Measurements from ENCODE around the gene NSMCE1.
"Not testable (repeated sequence)": the region's sequence is repeated elsewhere in the genome, so short reads cannot be mapped to it uniquely, and the experiment has no call there.

The NSMCE1 gene

GRCh38 chr16:27210174-27210573 lies 58.4 kb downstream of the NSMCE1 start:
- Histone ChIP-seq H3K36me3 (ENCODE audit: control insufficient read depth in 4 of 4, insufficient read depth in 4 of 4, low read length in 3 of 4) (peaks cover 0 to 38% (median 18%) of the 10 kb centered on the region in 4 experiments), H3K4me3 (ENCODE audit: control insufficient read depth in 1 of 7, extremely low read depth in 1 of 7, insufficient read depth in 4 of 7, low read depth in 2 of 7, low read length in 6 of 7) (no peak overlapping the region), H3K27ac (ENCODE audit: insufficient read depth in 1 of 2, low read depth in 1 of 2, low read length in 2 of 2, poor library complexity in 1 of 2, severe bottlenecking in 2 of 2) (no peak overlapping the region), H3K9me3 (ENCODE audit: control extremely low read depth in 1 of 5, control insufficient read depth in 4 of 5, insufficient read depth in 2 of 5, low read depth in 1 of 5, low read length in 4 of 5) (no peaks in the 10 kb centered on the region), H3K27me3 (replicated peaks in 2 of 5; ENCODE audit: control insufficient read depth in 4 of 5, insufficient read depth in 5 of 5, low read length in 4 of 5) (no peaks in the 10 kb centered on the region), H3K4me1 (ENCODE audit: control extremely low read depth in 1 of 4, control insufficient read depth in 4 of 4, insufficient read depth in 4 of 4, low read length in 3 of 4) (no peaks in the 10 kb centered on the region)
- POLR2A ChIA-PET = no interaction called here
- DNase-seq = no peak
- 96% methylated on average over 14 of the region's 17 CpGs for WGBS (ENCODE audit: insufficient coverage)
- CTCF ChIA-PET = interaction anchor here (0.7 to 4.2 kb wide), 3 partner anchors 12 to 31 kb away, joined by 3 to 15 read pairs (median 8); no protein-coding TSS in a partner anchor

GRCh38 chr16:27209591-27209990 lies 59.0 kb downstream of the NSMCE1 start:
- Histone ChIP-seq H3K4me1 (ENCODE audit: control extremely low read depth in 1 of 4, control insufficient read depth in 4 of 4, insufficient read depth in 4 of 4, low read length in 3 of 4) (peaks cover 0 to 4% (median under 1%) of the 10 kb centered on the region in 4 experiments), H3K9me3 (ENCODE audit: control extremely low read depth in 1 of 5, control insufficient read depth in 4 of 5, insufficient read depth in 2 of 5, low read depth in 1 of 5, low read length in 4 of 5) (no peaks in the 10 kb centered on the region), H3K4me3 (ENCODE audit: control insufficient read depth in 1 of 7, extremely low read depth in 1 of 7, insufficient read depth in 4 of 7, low read depth in 2 of 7, low read length in 6 of 7) (no peak overlapping the region), H3K27ac (ENCODE audit: insufficient read depth in 1 of 2, low read depth in 1 of 2, low read length in 2 of 2, poor library complexity in 1 of 2, severe bottlenecking in 2 of 2) (no peak overlapping the region), H3K36me3 (ENCODE audit: control insufficient read depth in 4 of 4, insufficient read depth in 4 of 4, low read length in 3 of 4) (peaks cover 0 to 34% (median 15%) of the 10 kb centered on the region in 4 experiments), H3K27me3 (replicated peaks in 2 of 5; ENCODE audit: control insufficient read depth in 4 of 5, insufficient read depth in 5 of 5, low read length in 4 of 5) (no peaks in the 10 kb centered on the region)
- WGBS (ENCODE audit: insufficient coverage) = 94% methylated on average over 7 of the region's 8 CpGs
- no peak for DNase-seq
- ChIA-PET POLR2A (no interaction called here), CTCF (interaction anchor here (0.7 to 4.2 kb wide), 4 partner anchors 13 to 30 kb away, joined by 3 to 15 read pairs (median 6); no protein-coding TSS in a partner anchor)

- Histone ChIP-seq H3K36me3 (ENCODE audit: control insufficient read depth in 4 of 4, insufficient read depth in 4 of 4, low read length in 3 of 4) (peaks cover 0 to 26% (median 13%) of the 10 kb centered on the region in 4 experiments), H3K4me3 (ENCODE audit: control insufficient read depth in 1 of 7, extremely low read depth in 1 of 7, insufficient read depth in 4 of 7, low read depth in 2 of 7, low read length in 6 of 7) (no peak overlapping the region), H3K27me3 (replicated peaks in 2 of 5; ENCODE audit: control insufficient read depth in 4 of 5, insufficient read depth in 5 of 5, low read length in 4 of 5) (no peaks in the 10 kb centered on the region), H3K4me1 (ENCODE audit: control extremely low read depth in 1 of 4, control insufficient read depth in 4 of 4, insufficient read depth in 4 of 4, low read length in 3 of 4) (peaks cover 0 to 11% (median 8%) of the 10 kb centered on the region in 4 experiments), H3K9me3 (ENCODE audit: control extremely low read depth in 1 of 5, control insufficient read depth in 4 of 5, insufficient read depth in 2 of 5, low read depth in 1 of 5, low read length in 4 of 5) (no peaks in the 10 kb centered on the region), H3K27ac (ENCODE audit: insufficient read depth in 1 of 2, low read depth in 1 of 2, low read length in 2 of 2, poor library complexity in 1 of 2, severe bottlenecking in 2 of 2) (no peak overlapping the region)
- CTCF ChIA-PET = interaction anchor here (0.8 to 4.2 kb wide), 4 partner anchors 12 to 30 kb away, joined by 3 to 15 read pairs (median 6); no protein-coding TSS in a partner anchor
- 100% methylated on average over 3 of the region's 3 CpGs for WGBS (ENCODE audit: insufficient coverage)
- DNase-seq = no peak
- POLR2A ChIA-PET = no interaction called here
Observed at GRCh38 chr16:27208796-27209195, 59.8 kb downstream of the NSMCE1 start.

GRCh38 chr16:27208081-27208680 lies 60.4 kb downstream of the NSMCE1 start:
- ChIA-PET CTCF (interaction anchor here (0.8 to 4.2 kb wide), 3 partner anchors 14 to 29 kb away, joined by 3 to 15 read pairs (median 8); no protein-coding TSS in a partner anchor), POLR2A (no interaction called here)
- DNase-seq = no peak
- WGBS (ENCODE audit: insufficient coverage) = over 99% methylated on average over 8 of the region's 8 CpGs
- H3K4me3 ChIP-seq (ENCODE audit: control insufficient read depth in 1 of 7, extremely low read depth in 1 of 7, insufficient read depth in 4 of 7, low read depth in 2 of 7, low read length in 6 of 7) = no peak overlapping the region
- H3K9me3 ChIP-seq (ENCODE audit: control extremely low read depth in 1 of 5, control insufficient read depth in 4 of 5, insufficient read depth in 2 of 5, low read depth in 1 of 5, low read length in 4 of 5) = no peaks in the 10 kb centered on the region
- H3K4me1 ChIP-seq (ENCODE audit: control extremely low read depth in 1 of 4, control insufficient read depth in 4 of 4, insufficient read depth in 4 of 4, low read length in 3 of 4) = peaks cover under 1 to 11% (median 9%) of the 10 kb centered on the region in 4 experiments
- peaks cover 0 to 24% (median 11%) of the 10 kb centered on the region in 4 experiments for H3K36me3 ChIP-seq (ENCODE audit: control insufficient read depth in 4 of 4, insufficient read depth in 4 of 4, low read length in 3 of 4)
- H3K27ac ChIP-seq (ENCODE audit: insufficient read depth in 1 of 2, low read depth in 1 of 2, low read length in 2 of 2, poor library complexity in 1 of 2, severe bottlenecking in 2 of 2) = no peak overlapping the region
- no peaks in the 10 kb centered on the region for H3K27me3 ChIP-seq (replicated peaks in 2 of 5; ENCODE audit: control insufficient read depth in 4 of 5, insufficient read depth in 5 of 5, low read length in 4 of 5)

- H3K27ac ChIP-seq (ENCODE audit: insufficient read depth in 1 of 2, low read depth in 1 of 2, low read length in 2 of 2, poor library complexity in 1 of 2, severe bottlenecking in 2 of 2); H3K4me3 ChIP-seq (ENCODE audit: control insufficient read depth in 1 of 7, extremely low read depth in 1 of 7, insufficient read depth in 4 of 7, low read depth in 2 of 7, low read length in 6 of 7); H3K27me3 ChIP-seq (replicated peaks in 2 of 5; ENCODE audit: control insufficient read depth in 4 of 5, insufficient read depth in 5 of 5, low read length in 4 of 5); H3K9me3 ChIP-seq (ENCODE audit: control extremely low read depth in 1 of 5, control insufficient read depth in 4 of 5, insufficient read depth in 2 of 5, low read depth in 1 of 5, low read length in 4 of 5); POLR2A ChIA-PET; DNase-seq: not testable (repeated sequence)
- peaks cover 7 to 15% (median 14%) of the 10 kb centered on the region in 4 experiments for H3K4me1 ChIP-seq (ENCODE audit: control extremely low read depth in 1 of 4, control insufficient read depth in 4 of 4, insufficient read depth in 4 of 4, low read length in 3 of 4)
- H3K36me3 ChIP-seq (ENCODE audit: control insufficient read depth in 4 of 4, insufficient read depth in 4 of 4, low read length in 3 of 4) = peaks cover 0 to 24% (median 9%) of the 10 kb centered on the region in 4 experiments
- 96% methylated on average over 10 of the region's 10 CpGs for WGBS (ENCODE audit: insufficient coverage)
- CTCF ChIA-PET = interaction anchor here (4.2 kb wide), 1 partner anchor 23 kb away, joined by 15 read pairs; no protein-coding TSS in a partner anchor
Observed at GRCh38 chr16:27207121-27207520, 61.5 kb downstream of the NSMCE1 start.

- ChIA-PET POLR2A (no interaction called here), CTCF (interaction anchor here (1.2 to 3.5 kb wide), 2 partner anchors 10 to 27 kb away, joined by 3 to 16 read pairs; no protein-coding TSS in a partner anchor)
- 100% methylated on average over 6 of the region's 10 CpGs for WGBS (ENCODE audit: insufficient coverage)
- peaks cover 0 to 17% (median 4%) of the 10 kb centered on the region in 4 experiments for H3K36me3 ChIP-seq (ENCODE audit: control insufficient read depth in 4 of 4, insufficient read depth in 4 of 4, low read length in 3 of 4)
- no peaks in the 10 kb centered on the region for H3K27me3 ChIP-seq (replicated peaks in 2 of 5; ENCODE audit: control insufficient read depth in 4 of 5, insufficient read depth in 5 of 5, low read length in 4 of 5)
- no peak for DNase-seq
- no peaks in the 10 kb centered on the region for H3K9me3 ChIP-seq (ENCODE audit: control extremely low read depth in 1 of 5, control insufficient read depth in 4 of 5, insufficient read depth in 2 of 5, low read depth in 1 of 5, low read length in 4 of 5)
- H3K4me3 ChIP-seq (ENCODE audit: control insufficient read depth in 1 of 7, extremely low read depth in 1 of 7, insufficient read depth in 4 of 7, low read depth in 2 of 7, low read length in 6 of 7) = no peak overlapping the region
- H3K27ac ChIP-seq (ENCODE audit: insufficient read depth in 1 of 2, low read depth in 1 of 2, low read length in 2 of 2, poor library complexity in 1 of 2, severe bottlenecking in 2 of 2) = no peak overlapping the region
- peaks cover 7 to 15% (median 14%) of the 10 kb centered on the region in 4 experiments for H3K4me1 ChIP-seq (ENCODE audit: control extremely low read depth in 1 of 4, control insufficient read depth in 4 of 4, insufficient read depth in 4 of 4, low read length in 3 of 4)
Observed at GRCh38 chr16:27205423-27206065, 63.0 kb downstream of the NSMCE1 start.

Data from common myeloid progenitor, CD34-positive (primary cell).